ENCODE results near the gene TINAG.

Gene TINAG

GRCh38 chr6:54431466-54431865 is 123.2 kb downstream of the TINAG start:
- Histone ChIP-seq H3K4me3 (ENCODE audit: low read depth in 1 of 2, low read length in 2 of 2) (no peak overlapping the region), H3K36me3 (ENCODE audit: control insufficient read depth in 1 of 2, insufficient read depth in 2 of 2, low read length in 2 of 2) (no peaks in the 10 kb centered on the region), H3K9me3 (ENCODE audit: control insufficient read depth in 1 of 2, low read length in 2 of 2) (no peaks in the 10 kb centered on the region), H3K4me1 (ENCODE audit: control insufficient read depth in 1 of 2, insufficient read depth in 2 of 2, low read length in 2 of 2) (no peaks in the 10 kb centered on the region), H3K27ac (ENCODE audit: low read length) (no peak overlapping the region), H3K27me3 (ENCODE audit: low read depth, low read length) (no peaks in the 10 kb centered on the region)

All from muscle layer of duodenum (tissue), 2 donors.